ENCODE results near the gene HSPA9. TPM values are rescaled to one million over a fixed set of nuclear protein-coding genes. Genes with fewer than 3 reads are reported as not detected.
A peak's percentile ranks its signal among the peaks of the same experiment; 100 is the strongest.

HSPA9 gene
- total and polyA plus RNA-seq, 2 experiments from 2014 or later, result 213 to 292 TPM

DNA sequence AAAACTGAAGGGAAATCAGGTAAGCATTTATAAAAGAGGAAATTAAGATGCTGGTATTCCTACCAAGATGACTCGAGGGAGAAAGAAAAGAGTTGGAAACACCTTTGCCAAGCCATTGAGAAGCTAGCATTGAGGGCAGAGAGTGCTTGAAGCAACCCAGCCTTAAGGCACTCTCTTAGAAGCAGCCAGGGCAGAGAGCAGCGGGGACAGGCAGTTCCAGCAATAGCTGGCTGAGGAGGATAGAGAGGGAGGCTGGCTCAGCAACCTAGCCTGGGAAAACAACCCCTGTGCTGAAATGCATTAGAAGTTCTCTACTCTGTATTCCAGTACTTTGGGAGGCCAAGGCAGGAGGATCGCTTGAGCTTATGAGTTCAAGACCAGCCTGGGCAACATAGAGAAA, 40.3 kb upstream of the HSPA9 start:
- Histone ChIP-seq H3K36me3 (no peaks in the 10 kb centered on the region), H3K27ac (no peak overlapping the region), H3K4me1 (ENCODE audit: low read depth) (peaks cover 14% of the 10 kb centered on the region), H3K4me3 (no peak overlapping the region), H3K9me3 (ENCODE audit: low read depth) (no peaks in the 10 kb centered on the region), H3K27me3 (no peaks in the 10 kb centered on the region)
- DNase-seq (ENCODE audit: low read depth in 1 of 2, low spot score in 1 of 2), result no peak
- TF ChIP-seq, protein P1, sequence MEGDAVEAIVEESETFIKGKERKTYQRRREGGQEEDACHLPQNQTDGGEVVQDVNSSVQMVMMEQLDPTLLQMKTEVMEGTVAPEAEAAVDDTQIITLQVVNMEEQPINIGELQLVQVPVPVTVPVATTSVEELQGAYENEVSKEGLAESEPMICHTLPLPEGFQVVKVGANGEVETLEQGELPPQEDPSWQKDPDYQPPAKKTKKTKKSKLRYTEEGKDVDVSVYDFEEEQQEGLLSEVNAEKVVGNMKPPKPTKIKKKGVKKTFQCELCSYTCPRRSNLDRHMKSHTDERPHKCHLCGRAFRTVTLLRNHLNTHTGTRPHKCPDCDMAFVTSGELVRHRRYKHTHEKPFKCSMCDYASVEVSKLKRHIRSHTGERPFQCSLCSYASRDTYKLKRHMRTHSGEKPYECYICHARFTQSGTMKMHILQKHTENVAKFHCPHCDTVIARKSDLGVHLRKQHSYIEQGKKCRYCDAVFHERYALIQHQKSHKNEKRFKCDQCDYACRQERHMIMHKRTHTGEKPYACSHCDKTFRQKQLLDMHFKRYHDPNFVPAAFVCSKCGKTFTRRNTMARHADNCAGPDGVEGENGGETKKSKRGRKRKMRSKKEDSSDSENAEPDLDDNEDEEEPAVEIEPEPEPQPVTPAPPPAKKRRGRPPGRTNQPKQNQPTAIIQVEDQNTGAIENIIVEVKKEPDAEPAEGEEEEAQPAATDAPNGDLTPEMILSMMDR (IDR thresholded peaks at IDR 0.05; ENCODE audit: low read depth, low read length), result no peak

DNA sequence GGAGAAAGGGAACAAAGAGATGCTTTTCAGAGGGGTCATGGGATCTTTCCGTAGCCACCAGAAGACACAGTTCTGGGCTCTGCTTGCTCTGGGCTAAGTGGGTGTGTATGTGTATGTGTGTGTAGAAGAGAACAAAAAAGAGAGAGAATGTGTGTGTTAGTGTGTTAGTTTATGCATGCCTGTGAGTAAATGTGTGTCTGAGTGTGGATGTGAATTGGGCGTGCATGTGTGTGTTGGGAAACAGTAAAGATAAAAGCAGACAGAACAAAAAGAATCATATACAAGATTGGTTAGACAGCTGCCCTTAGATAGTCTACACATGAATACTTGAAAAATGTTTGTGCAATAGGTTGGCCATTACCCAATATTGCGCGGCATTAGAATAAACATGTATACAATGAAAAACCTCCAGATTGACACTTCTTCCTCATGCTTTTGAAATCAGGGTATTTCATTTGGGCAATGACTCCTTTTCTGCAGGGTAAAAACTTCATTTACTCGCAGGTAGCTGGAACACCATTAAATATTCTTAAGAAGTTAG, 36.5 kb upstream of the HSPA9 start:
- H3K4me1 ChIP-seq (ENCODE audit: low read depth), result peaks cover 21% of the 10 kb centered on the region
- H3K27me3 ChIP-seq, result no peaks in the 10 kb centered on the region
- H3K9me3 ChIP-seq (ENCODE audit: low read depth), result no peaks in the 10 kb centered on the region
- H3K36me3 ChIP-seq, result no peaks in the 10 kb centered on the region
- DNase-seq (ENCODE audit: low read depth in 1 of 2, low spot score in 1 of 2), result peak in 1 of 2 donors; percentile 67
- peak overlapping the region; percentile 32 for H3K4me3 ChIP-seq
- TF ChIP-seq, protein P1 (IDR thresholded peaks at IDR 0.05; ENCODE audit: low read depth, low read length), result no peak
- H3K27ac ChIP-seq, result peak overlapping the region; percentile 56

DNA sequence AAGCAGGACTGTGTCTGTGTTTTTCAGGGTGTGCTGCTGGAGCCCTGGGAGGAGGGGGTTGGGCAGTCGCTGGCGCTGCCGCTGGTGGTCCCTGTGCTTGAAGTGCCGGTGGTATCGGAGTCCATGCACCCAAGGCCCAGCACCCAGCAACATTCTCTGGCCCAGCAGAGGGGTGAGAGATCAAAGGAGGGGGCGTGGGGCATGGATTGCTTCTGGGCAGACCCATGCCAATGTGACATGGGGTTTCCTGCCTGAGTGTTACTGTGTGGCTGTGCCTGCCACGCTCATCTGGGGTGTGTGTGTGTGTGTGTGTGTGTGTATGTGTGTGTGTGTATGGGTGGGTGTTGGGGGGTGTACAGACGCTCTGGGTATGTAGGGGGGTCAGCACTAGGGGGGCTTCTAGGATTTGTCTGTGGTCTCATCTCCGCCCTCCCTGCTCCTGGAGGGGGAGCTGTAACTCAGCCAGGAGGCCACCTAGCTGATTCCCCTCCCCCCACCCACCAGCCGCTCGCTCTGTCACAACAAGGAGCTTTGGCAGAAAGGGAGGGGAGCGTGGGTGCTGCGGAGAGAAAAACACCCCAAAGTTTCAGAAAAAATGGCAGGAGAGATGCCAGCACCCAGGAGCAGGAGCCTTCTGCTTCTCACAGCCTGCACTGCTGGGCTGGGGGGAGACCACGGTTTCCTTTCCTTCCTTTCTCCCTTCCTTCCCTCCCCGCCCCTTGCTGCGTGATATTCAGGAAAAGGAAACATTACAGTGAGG, 35.9 kb upstream of the HSPA9 start:
- peak overlapping the region; percentile 56 for H3K27ac ChIP-seq
- TF ChIP-seq, protein P1 (IDR thresholded peaks at IDR 0.05; ENCODE audit: low read depth, low read length), result no peak
- DNase-seq (ENCODE audit: low read depth in 1 of 2, low spot score in 1 of 2), result peak; percentile 47 to 64
- H3K4me1 ChIP-seq (ENCODE audit: low read depth), result peaks cover 25% of the 10 kb centered on the region
- H3K4me3 ChIP-seq, result peak overlapping the region; percentile 32
- no peaks in the 10 kb centered on the region for H3K9me3 ChIP-seq (ENCODE audit: low read depth)
- H3K27me3 ChIP-seq, result no peaks in the 10 kb centered on the region
- H3K36me3 ChIP-seq, result no peaks in the 10 kb centered on the region

DNA sequence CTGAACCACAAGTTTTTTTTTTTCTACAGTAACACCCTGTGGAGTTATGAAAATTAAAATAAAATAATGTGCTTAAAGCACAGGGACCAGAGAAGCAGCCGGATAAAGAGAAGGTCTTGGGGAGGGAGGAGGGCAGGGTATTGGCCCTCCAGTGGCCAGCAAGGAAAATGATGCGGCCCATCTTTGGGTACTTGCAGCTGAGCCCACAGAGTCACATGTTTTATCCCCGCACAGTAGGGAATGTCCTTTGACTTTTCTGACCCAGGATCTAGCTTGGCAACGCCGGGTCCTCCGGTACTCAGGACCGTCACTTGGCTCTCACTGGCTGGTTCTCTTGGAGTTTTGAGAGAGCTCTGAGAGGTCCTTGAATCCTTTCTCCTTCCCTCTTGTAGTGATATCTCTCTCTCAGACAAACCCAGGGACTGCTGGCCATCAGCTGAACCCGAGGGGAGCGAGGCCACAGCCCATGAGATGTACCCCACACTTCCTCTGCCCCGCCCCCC, 35.3 kb upstream of the HSPA9 start:
- Histone ChIP-seq H3K36me3 (no peaks in the 10 kb centered on the region), H3K27me3 (no peaks in the 10 kb centered on the region), H3K27ac (peak overlapping the region; percentile 56), H3K9me3 (ENCODE audit: low read depth) (no peaks in the 10 kb centered on the region), H3K4me3 (peak overlapping the region; percentile 32), H3K4me1 (ENCODE audit: low read depth) (peaks cover 25% of the 10 kb centered on the region)
- DNase-seq (ENCODE audit: low read depth in 1 of 2, low spot score in 1 of 2), result peak; percentile 29 to 41
- TF ChIP-seq, protein P1 (IDR thresholded peaks at IDR 0.05; ENCODE audit: low read depth, low read length), result peak; percentile 35

DNA sequence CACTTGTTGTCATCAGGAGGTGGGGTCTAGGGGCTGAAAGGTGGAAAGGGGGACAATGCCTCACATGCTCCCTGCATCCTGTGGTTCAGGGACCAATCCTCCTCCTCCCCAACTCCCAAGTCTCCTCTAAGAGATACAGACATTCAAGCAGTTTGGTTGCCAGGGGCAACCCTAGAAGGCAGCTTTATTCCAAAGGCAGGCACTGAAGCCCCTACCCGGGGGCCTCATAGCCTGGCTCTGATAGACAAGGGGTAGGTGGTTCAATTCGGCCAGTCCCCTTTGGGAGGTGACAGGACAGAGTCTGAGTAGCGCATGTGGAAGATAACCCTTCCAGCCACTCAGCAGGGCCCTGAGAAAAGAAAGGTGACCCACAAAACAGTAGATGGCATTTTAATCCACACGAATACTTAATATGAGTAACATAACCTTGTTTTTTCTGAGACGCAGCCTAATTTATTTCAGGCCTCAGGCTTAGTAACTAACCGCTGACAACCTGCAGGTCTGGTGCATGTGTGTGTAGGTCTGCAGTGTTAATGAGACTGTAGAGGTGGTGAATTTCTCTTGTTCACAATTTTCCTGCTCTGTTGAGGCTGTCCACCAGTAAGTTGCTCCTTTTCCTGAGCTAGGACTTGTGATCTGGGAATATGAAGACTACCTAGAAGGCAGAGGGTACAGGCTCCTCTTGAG, 31.3 kb upstream of the HSPA9 start:
- no peak for DNase-seq (ENCODE audit: low read depth in 1 of 2, low spot score in 1 of 2)

More for the DNA sequence above, 31.3 kb upstream of the HSPA9 start:
- H3K36me3 ChIP-seq, result no peaks in the 10 kb centered on the region
- no peaks in the 10 kb centered on the region for H3K9me3 ChIP-seq (ENCODE audit: low read depth)
- H3K4me1 ChIP-seq (ENCODE audit: low read depth), result peaks cover 21% of the 10 kb centered on the region
- H3K27me3 ChIP-seq, result no peaks in the 10 kb centered on the region
- TF ChIP-seq, protein P1 (IDR thresholded peaks at IDR 0.05; ENCODE audit: low read depth, low read length), result no peak
- H3K27ac ChIP-seq, result peak overlapping the region; percentile 48
- H3K4me3 ChIP-seq, result no peak overlapping the region

All from cardiac muscle cell (in vitro differentiated cells and primary cell).